ENCODE results near the gene DUSP28.

- TF ChIP-seq CTCF (IDR thresholded peaks at IDR 0.05): no peak
- no peak for TF ChIP-seq POLR2A (IDR thresholded peaks at IDR 0.05)
Measured at GRCh38 chr2:240569998-240570530, 9.9 kb downstream of the DUSP28 start.
